HG03558 (cell line): ENCODE data around the gene SYNE3.
A peak's percentile ranks its signal among the peaks of the same experiment; 100 is the strongest.

Experiments
- ATAC-seq: cut with Tn5 transposase; IDR thresholded peaks from one replicate; pipeline ENCODE4 v1.9.1; 2021; ENCODE audit warnings: moderate number of reproducible peaks; ENCODE audit not compliant: unreplicated experiment; ENCODE audit errors: extremely low read depth

SYNE3 gene

DNA sequence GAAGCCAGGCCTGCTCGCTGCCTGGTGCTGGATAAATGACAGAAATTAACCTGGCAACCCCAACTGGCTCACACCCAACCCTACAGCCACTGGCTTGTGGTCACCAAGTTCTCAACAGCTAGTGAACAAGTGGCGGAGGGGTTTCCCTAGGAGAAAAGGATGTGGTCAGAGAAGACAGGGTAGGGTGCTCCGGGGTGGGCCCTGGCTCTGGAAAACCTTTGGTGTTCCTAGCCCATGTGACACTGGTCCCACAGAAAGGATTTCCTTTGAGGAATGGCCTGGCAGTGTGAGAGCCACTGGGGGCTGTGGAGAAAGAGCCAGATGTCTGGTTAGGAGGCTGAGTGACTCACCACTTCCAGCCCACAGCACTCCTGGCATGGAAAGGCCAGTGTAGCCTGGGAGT, 8.7 kb downstream of the SYNE3 start:
- no peak for ATAC-seq

DNA sequence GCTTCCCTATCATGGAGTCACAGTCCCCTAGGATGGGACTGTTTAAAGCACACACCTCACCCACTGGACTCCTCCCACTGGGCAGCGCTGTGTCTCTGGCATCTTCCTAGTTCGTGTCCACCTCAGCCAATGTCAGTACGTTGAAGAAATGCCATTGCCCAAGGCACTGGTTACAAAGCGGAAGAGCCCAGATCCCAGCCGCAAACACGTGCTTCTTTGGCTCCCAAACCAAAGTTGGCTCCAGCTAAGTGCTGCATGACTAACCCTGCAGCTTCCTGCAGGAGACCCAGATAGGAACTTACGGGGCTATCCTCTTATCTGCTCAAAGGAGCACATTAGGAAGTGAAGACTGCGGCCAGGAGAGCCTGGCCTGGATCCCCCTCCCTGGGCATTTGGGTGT, 9.3 kb downstream of the SYNE3 start:
- ATAC-seq = no peak

DNA sequence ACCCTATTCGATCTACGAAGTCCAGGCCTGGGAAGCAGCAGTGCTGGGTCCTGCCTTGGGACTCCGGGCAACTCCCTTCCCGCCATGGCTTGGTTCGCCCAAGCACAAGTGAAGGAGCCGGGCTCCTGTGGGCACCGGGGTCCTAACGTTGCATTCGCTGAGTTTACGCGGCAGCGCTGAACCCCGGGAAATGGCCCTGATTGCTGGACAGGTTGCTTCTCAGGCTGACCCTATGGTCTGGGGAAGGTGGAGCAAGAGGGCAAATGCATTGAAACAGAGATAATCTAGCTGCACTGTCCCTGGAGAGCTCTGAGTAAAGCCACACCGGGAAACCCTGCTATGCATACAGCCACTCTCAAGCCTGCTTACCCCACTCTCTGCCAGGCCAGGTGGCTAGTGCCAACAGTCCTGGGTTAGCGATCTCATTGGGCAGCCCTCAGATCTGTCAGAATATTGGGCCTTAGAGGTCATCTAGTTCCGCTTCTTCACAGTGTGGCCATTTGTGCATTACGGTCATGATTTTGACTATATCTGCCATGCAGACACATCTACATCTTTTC, 11.3 kb downstream of the SYNE3 start:
- no peak for ATAC-seq

DNA sequence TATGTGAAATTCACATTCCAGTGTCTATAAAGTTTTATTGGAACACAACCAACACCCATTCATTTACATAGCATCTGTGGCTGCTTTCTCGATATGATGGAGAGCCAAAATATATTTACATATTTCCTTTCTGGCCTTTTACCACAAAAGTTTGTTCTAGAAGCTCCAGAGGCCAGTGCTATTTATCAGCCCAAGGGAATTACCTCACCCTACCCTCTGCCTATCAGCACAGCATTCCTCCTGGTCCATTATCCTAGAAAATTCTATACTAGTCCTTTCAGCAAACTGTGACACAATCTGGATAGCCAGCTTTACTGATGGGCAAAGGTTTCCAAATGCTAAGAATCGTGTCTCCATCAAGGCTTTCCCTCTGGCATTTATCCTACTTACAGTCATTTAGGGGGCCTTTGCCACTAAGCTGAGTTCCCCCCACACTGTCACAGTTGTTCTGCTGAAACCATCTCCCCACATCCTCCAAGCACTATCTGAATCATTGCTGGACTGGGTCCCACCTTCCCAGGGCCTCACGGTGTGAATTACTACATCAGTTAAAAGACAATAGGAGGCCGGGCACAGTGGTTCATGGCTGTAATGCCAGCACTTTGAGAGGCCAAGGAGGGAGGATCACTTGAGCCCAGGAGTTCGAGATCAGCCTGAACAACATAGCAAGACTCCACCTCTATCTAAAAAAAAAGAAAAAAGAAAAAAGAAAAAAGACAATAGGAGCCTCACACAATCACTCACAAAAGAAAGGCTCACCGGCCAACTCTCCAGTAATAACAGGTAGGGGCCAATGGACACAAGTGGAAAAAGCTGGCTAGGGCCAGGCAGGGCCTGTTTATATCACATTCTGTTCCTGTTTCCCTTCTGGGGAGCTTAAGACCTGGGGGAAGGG, 12.1 kb downstream of the SYNE3 start:
- no peak for ATAC-seq

DNA sequence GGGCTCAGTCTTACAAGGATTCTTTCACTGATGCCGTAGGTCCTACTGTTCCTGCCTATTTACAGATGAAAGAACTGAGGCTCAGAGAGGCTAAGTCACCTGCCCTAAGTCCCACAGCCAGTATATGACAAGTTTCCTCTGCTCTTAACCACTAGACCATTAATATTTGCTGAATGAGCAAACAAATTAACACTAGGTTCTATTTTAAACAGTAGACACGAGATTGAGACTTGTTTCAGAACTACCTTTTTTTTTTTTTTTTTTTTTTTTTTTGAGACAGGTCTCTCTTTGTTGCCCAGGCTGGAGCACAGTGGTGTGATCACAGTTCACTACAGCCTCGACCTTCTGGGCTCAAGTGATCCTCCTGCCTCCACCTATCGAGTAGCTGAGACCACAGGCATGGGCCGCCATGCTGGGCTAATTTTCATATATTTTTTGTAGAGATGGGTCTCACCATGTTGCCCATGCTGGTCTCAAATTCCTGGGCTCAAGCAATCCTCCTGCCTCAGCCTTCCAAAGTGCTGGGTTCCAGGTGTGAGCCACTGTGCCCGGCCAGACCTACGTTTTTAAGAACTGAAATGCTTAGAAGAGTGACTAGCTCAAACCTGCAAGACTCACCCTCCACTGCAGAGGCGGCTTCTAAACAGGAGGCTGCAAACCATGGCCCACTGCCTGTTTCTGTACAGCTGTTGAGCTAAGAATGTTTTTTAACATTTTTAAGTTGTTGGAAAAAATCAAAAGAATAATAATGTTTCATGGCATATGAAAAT, 12.9 kb downstream of the SYNE3 start:
- peak; percentile 48 for ATAC-seq

DNA sequence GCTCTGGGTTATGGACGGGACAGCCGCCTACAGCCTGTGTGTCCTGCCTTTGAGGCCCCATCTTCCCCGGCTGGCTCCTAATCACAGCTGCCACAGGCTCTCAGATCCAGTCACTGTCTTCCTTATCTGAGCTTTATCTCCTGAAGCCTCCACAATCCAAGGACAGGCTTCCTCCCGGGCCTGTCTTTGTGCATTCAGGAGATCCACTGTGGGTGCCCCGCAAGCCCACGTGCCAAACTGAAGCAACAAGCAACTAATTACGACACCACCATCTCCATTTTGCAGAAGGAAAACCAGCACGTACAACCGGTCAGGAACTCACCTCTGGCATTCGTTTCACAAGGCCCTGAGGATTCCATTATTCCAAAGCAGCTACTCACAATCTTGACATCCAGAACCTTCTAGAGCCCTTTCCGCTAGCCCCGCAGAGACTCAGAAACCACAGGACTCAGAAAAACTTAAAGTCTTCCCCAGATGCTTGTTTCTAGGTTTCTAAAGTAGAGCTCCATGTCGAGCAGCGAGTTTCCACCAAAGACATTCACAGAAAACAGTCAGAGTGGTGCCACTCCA, 14.0 kb downstream of the SYNE3 start:
- no peak for ATAC-seq

DNA sequence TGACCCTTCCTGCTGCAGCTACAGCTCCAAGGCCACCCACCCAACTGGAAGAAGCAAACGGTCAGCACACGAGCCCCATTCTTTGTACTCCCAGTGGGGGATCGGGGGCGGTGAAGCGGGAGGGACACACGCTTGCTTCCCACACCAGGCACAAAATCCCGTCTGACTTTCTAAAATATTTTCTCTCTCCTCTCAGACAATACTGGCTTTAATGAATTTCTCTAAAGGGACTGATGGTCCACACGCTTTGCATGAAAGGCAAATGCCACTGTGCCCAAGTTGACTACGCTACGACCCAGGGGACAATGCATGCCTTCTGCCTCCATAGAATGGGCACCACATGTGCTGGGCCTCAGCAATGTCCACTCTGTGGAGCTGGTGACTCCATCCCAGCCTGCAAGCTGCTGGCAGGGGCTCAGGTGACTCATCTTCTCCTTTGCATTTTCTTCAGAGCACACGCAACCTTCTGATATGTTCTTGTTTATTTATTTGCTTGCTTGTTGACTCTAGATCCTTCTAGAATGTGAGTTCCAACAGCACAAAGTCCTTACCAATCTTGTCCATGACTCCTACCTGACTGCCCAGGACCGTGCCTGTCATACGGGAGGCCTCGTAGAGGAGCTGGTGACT, 15.6 kb downstream of the SYNE3 start:
- no peak for ATAC-seq

DNA sequence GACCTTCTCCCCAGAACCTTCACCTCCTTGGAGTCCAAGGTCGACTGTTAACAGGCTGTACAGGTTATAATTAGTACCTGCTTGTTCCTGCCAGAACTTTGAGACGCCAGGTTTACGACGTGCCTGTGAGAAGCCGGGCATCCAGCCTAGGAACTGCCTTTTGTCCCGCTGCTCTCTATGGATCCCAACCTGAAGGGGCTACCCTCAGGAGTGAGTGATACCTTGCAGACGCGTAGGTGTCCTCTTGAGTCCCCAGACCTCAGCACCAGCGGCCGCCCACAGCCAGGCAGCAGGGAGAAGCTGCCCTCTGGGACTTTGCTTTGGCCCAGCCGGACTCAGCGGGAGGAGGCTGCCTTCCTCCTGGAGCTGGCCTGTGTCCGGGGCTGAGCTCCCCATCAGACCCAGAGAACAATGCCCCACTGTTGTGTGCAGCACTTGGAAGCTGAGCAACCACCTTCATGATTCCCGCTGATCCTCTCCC, 16.2 kb downstream of the SYNE3 start:
- no peak for ATAC-seq

DNA sequence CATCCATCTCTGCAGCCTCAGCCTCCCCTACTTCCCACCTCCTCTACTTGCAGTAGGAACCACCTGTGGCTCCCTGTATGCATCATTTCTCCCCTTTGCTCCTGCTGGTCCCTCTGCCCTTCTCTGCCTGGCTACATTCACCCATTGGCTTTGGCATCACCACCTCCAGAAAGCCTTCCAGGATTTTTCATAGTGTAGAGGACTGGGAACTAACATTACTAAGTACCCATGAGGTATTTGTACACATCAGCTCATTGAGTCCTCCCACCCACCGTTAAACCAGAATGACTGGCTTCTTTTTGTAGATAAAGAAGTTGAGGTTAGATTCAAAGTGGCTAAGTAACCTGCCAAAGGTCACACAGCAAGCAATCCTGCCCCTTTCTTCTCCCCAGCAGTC, 17.1 kb downstream of the SYNE3 start:
- no peak for ATAC-seq

DNA sequence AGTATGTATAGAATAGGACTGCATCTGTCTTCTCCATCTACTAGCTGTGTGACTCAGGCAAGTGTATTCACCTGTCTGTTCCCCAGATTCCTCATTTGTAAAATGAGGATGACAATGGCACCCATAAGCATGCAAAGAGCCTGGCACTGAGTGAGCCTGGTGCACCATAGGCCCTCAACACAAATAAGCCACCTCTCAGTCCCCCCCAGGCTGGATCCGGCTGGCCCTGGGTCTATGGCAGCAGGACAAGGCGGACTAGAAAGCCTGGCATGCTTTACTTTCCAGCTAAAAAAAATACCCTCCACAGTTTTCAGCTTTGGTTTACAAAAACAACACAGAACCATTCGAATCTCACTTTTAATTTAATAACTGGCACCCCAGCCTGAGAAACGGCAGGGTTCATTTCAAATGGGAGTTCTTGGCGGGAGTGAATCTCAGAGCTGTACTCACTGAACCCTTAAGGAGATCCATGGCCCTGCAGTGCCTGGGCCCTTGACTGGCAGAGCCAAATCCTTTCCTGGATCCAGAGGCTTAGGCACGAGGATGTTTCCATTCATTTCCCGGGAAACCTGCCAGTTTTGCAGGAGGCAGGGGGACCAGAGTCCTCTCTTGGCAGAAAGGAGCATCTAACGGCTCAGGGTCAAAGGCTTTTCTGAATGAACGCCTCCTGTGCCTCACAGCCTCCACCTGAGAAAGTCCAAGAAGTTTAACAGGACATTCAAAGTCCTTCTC, 17.7 kb downstream of the SYNE3 start:
- ATAC-seq = no peak

DNA sequence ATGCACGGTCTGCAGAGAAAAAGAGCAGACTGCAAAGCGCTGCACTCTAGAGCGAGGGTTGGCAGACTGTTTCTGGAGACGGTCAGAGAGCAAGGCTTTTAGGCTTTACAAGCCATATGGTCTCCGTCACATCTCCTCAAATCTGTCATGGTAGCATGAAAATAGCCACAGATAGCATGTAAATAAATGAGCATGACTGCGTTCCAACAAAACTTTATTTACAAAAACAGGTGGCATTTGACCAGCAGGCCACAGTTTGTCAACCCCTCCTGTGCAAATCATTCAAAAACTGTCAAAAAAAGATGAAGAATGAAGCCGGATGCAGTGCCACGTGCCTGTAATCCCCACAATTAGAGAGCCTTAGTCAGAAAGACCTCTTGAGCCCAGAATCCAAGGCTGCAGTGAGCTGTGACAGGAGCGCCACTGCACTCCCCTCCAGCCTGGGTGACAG, 18.9 kb downstream of the SYNE3 start:
- ATAC-seq = no peak

DNA sequence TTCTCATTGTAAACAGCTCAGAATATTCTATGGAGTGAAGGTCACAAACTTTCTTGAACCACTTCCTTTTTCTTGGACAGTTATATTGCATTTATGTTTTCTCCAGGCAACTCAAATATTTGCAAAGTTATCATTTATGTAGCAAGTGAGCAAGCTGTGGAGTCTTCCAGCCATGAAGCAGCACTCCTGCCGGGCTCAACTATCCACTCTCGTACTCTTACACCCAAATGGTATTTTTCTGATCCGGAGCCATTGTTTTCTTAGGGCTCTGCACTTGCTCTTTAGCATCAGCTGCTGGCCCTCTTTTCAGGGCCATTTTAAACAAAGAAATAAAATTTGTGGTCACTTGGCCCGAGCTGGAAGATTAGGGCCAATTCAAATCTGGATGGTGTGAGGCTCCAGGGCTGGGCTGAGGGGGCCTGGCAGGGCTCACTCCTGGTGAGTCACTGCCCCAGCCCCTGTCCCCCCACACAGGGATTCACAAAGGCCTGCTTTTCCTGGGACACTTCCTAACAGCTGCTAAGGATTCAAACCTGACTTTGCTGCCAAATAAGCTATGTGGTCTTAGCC, 19.7 kb downstream of the SYNE3 start:
- no peak for ATAC-seq

DNA sequence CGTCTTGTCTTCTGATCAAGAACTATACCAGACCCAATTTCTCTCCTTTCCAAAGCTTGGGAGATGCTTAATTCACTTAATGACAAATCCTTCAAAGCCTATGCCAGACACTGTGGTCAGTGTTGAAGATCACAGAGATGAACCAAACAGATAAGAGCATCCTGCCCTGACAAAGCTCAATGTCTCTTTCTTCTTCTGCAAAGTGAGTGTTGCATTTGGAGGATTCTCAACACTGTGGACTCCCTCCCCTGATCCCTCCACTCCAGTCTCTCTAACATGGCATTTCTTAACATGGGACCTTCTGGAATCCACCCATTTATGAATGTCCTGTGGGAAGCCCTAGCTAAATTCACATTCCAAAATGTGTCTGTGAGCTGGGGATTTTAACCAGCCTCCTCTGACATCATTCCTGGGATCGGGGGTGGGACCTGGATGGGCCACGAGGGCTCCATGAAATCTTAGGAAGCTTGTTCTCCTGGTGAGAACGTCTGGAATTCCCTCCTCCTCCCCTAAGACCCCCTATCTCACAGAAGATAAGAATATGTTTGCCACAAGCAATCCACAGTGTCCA, 20.3 kb downstream of the SYNE3 start:
- ATAC-seq = no peak

DNA sequence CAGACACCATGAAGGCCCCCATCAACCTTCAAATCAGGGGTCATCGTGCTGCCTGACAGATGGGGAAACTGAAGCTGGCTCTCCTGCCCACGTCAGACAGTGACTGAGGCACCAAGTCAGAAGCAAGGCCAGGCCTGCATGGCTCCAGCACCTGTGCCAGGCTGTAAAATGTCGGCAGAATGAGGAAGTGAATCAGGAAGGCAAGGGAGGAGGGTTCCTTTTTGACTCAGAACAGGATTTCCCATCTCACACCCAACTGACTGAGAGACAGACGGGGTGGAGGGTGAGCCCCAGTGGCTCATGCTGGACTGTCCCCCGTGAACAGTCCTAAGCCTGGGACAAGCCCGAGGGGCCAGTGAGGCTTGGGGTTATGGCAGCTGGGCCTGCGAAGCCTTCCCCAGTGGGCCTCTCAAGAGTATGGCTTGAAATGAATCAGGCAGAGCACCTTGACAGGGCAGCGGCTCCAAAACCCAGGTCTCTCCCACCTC, 20.9 kb downstream of the SYNE3 start:
- peak; percentile 79 for ATAC-seq

DNA sequence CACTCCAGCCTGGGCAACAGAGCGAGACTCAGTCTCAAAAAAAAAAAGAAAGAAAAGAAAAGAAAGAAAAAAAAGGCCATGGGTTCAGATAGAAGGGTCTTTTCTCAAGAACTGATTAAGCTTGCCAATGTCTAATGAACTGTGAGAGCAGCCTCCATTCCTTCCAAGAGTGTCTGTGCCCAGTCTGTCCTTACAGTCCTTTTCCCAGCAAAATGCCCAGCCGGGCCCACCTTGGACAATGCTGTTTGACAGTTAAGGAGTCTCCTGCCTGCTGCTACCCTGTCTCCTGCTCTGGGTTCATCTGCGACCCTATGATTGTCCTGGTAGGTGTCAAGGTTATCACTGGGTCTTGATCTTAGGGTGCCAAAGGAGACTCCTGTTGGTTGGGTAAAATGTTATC, 21.4 kb downstream of the SYNE3 start:
- ATAC-seq = no peak

DNA sequence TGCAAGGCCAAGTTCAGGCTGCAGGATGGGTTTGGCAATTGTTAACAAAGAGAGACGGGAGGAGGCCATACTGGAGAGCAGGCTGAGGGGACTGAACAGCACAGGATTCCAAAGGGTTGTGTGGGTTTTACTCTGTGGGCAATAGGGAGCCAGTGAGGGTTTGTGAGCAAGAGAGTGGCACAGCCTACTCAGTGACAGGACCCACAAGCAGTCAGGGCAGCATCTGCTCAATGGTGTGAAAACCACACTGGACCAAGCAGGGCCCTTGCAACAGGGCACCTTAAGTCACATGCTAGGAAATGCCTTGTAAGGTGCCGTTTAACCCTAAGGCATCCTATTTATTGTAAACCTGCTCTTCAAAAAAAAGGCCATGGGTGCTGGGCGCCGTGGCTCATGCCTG, 22.0 kb downstream of the SYNE3 start:
- ATAC-seq = no peak

DNA sequence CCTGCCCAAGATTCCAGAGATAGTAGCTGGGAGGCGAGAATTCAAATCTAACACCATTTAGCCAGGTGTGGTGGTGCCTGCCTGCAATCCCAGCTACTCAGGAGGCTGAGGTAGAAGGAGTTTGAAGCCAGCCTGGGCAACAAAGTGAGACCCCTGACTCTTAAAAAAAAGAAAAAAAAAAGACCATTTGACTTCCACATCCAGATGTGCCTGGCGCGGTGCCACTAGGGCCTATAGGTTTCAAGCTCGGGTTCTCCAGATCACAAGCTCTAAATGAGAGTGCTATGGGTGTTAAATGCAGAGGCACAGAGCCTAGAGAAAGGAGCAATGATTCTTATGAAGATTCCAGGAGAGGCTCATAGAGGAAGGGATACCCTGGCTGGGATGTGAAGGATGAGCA, 22.5 kb downstream of the SYNE3 start:
- ATAC-seq = no peak

DNA sequence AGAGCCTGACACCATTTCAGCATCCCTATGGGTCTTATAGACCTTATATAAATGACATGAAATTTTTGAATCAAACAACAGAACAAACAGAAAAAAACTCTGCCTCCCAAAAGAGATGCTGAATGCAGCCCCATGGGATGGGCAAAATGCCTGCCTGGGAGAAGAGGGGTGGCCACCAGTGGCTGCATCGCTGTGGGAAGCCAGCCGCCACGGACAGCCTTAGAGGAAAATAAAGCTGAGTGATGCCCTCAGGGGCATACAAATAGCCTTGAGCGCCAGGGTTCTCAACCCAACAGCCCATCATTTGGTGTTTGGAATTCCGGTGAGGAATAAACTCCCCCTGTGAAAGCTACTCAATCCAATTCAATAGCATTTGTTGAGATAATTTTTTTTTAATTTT, 22.9 kb downstream of the SYNE3 start:
- no peak for ATAC-seq
